NCI-H1694 (cell line): ENCODE data around the gene AK2.
A peak's percentile ranks its signal among the peaks of the same experiment; 100 is the strongest.

Source experiments
- DNase-seq: peaks from one replicate; lab custom pipeline; 2025; lab: John Stamatoyannopoulos, UW

AK2 gene

DNA sequence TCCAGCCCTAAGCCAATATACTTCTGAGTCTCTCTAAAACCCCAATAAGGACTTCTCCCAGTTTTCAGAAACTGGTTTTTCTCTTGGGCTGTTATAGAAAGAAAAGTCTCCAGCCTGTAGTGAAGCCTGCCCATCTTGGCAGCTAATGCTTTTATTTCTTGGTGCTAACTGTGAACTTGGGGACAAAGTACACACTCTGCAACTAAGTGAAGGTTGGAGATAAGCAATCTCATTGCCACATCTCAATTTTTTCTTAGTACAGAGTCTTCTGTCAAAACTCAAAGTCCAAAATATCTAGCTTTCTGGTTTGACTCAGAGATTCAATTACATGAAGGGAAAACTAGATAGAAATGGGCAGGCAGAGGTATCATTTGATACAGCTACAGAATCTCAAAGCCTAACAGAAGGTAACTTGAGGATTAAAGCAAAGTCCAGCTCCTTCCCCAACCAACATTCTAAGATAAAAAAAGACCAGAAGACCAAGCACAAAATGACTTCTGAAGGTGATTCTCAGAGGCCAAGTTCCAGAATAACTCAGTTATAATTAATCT is 14.0 kb downstream of the AK2 start:
- no peak for DNase-seq

DNA sequence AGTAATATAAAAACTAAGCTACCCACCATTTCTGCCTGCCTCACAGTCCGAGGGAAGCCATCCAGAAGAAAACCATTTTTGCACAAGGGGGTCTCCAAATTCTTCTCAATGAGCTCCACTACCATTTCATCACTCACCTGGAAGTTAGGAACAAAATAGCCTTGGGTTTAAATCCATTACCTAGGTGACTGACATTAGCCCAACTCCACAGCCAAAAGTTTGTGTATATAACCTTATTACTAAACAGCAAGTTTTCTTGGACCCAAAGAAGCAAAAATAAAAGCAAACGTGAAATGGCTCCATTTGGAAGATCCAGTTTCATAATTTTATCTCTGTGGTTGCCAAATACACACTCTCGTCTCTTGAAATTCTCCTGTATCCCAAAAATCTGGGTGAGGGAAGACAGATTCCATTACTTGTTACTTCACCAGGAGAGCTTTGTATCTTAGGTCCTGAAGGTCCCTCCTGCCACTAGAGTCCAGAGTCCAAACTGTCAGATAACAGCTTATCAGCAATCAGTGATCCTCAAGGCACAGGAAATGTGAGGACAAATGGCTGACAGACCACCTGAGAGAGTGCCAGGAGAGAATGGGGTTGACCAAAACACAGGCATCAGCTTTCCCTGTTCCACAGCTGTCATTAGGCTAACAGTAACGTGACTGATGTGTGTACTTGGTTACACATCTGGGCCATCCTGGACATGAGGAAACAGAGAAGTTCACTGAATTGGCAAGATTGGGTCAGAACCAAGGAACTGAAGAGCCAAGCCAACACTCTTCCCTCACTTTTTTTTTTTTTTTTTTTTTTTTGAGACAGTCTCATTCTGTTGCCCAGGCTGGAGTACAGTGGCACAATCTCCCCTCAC is 14.9 kb downstream of the AK2 start:
- DNase-seq = no peak

DNA sequence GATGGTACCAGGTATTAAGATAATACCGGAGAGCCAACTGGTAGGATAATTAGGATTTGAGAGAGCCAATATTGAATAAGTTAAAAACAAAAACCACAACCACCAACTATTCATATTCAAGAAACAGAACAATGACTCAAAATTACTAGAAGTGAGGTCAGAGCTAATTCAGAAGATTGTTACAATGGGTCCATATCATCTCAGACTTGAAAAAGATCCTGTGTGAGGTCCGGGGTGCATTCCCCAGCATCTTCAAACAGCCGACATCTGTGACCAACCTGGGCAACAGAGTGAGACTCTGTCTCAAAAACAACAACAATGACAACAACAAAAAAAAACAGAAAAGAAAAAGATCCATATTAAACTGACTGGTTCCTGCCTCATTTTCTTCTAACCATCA is 18.6 kb downstream of the AK2 start:
- no peak for DNase-seq

DNA sequence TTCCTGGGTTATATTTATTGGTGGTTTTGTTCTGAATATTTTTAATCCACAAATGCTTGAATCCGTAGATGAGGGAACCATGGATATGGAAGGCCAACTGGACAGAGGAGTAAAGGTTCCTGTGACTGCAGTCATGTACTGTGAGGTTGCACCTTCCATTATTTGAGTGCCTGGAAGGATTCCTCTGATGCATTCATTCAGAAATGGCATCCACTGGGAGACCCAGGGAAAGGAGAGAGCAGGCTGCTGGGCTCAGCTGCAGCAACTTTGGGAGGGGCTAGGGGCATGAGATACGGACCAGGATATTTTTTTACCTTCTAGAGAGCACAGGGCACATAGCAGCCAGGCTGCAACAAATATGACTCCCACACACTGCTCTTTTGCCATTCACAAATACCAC is 19.5 kb downstream of the AK2 start:
- no peak for DNase-seq

DNA sequence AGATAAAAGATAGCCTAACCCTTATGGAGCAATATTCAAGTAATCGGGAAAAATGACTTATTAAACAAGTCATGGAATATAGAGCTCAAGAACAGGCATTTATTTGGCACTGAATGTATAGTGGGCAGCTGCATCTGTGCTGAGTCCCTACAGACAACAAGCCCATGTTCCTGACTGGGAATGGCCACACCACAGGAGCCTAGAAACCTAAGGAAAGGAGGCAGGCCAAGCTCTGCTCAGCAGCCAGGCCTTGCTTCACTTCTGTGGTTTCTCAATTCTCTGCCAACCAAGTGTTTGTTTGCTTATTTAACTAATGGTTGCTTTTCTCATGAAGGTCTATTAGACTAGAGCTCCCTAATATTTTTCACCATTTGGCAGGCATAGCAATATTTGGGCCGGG is 21.5 kb downstream of the AK2 start:
- DNase-seq = no peak

DNA sequence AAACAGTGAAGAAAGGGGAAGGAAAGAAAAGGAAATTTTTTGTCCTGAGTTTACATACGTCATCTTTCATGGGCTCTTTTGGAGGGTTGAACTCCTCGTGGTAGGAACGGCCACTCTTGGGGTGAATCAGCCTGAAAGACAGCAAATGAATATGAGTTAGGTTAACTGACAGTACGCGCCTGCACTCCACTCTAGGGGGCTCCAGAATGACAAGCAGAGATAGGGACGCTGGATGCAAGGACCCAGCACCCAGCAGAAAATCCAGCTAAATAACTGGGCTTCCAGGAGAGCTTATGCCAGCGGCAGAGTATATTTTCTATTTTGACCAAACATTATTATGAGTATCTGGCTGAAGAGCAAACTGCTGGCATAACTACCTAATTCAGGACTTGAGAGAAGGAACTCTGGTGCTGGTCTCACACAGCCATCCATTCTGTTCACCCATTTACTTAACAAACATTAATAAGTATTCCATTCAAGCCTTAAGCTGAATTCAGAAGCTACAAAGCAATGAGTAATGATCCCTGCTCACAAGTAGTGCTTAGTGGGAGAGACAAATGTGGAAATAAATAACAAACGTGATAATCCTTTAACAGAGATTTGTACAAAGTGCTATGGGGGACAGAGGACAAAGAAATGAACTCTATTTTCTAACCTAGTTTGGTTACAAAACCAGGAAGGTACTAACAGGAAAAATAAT is 22.1 kb downstream of the AK2 start:
- no peak for DNase-seq

DNA sequence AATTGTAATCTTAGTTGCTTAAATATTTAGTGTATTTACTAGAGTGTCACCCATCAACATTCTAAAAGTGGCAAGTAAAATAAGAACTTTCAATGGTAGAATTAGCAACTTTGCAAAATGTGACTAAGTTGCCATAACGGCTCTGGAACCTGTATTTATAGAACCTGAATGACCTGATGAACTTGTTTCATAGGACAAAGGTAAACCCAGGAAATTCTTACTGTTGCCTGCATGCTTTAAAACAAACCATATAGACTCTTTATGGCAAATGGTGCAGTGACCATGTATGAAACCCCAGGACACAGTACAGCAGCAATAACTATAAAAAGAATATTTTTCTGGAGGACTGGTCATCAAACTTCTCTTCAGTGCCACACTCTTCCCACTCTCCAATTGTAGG is 22.9 kb downstream of the AK2 start:
- no peak for DNase-seq

DNA sequence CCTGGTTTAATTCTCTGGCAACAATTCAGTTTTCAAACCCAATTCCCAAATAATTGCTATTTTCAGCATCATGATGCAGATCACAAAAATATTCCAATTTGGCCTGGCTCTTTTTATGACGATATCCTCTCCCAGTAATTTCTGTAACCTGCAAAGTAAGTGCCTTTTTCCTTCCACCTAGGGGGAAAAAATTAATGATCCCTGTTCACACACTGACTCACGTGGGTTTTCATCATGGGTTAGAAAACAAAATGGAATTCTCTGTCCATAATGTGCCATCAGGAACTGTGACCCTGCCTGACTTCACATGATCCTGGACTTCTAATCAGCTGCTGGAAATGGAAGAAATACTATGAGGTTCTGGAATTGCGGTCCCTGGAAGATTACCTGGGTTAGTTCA is 24.5 kb downstream of the AK2 start:
- no peak for DNase-seq

DNA sequence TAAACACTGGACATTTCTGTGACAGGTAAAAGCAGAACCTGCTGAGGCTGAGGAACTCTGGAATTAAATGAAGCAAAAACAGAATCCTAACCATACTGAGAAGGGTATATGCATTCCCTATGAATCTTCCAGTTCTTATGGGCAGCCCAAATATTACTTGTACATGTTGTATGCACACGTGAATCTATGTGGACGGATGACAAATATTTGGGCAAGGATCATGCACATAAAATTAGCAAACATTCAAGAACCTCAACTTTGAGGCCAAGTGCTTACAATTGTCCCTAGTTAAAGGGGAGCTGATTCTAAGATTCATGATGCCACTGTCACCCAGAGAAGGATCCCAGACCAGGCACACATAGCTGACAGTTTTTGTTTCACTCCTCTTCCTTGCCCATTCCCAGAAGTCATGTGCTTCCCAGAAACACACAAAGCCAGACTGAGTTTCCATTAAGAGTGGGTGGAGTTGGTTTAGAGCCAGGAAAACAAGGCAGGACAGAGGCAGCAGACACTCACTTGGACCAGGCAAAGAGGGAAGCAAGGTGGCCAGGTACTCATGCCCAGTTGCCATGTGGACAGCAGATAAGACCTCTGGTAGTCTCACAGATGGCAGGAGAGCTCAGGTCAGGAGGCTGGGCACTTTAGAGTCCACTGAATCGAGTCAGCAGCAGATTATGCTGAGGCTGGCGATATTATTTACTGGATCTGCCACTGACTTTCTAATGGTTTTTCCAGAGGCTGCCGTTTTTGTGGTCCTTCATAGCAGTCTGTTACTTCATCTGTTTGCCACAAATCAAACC is 25.6 kb downstream of the AK2 start:
- DNase-seq = no peak

DNA sequence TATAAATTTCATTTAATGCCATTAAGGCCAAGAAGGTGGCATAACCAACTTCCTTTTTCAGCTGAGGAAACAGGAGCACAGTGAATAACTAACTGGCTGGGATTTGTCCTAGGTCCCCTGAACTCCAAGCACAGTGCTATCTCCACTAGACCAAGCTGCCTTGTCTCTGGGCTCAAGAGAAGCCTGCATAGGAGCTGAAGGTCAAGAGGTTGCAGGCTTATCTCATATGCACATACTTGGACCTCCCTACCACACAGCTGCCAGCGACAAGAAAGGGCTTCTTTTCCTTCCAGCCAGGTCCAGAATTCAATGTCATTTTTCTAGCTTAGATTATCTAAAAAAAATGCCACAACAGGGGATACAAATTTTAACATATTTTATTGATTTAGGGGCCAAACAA is 27.1 kb downstream of the AK2 start:
- DNase-seq = no peak

DNA sequence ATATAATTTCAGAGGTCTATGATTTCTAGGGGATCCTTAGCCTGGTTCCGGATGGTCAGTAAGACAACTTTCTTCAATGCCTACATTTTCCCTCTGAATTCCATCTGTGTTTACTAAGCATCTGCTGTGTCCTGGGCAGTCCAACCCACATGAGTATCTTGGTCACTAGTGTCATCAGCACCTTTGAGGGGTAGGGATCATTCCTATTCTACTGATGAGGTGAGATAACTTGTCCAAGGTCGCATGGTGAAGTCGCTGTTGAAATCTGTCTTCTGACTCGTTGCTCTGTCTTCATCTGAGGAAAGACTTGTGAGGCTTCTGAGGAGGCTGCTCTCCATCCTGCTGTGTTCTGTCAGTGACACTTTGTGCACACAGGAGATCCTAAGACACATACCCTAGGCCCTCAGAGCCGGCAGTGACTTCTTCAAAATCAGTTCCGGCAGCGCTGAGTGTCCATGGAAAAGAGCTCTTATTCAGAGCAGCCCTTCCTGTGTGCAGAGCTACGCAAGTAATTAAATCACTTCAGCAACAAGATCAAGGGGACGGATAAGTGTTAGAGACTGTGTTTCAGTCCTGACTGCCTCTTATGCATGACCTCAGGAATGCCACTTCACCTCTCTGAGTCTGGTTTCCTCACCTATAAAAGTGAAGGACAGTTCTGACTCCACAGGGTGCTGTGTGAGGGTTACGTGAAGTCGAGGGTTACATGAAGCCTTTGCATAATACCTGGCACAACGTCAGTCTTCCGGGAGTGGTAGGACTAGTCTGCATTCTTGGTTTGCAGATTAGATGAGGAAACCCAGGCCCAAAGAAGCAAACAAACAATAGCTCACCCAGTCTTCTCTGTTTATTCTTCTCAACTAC is 28.4 kb downstream of the AK2 start:
- DNase-seq = no peak

DNA sequence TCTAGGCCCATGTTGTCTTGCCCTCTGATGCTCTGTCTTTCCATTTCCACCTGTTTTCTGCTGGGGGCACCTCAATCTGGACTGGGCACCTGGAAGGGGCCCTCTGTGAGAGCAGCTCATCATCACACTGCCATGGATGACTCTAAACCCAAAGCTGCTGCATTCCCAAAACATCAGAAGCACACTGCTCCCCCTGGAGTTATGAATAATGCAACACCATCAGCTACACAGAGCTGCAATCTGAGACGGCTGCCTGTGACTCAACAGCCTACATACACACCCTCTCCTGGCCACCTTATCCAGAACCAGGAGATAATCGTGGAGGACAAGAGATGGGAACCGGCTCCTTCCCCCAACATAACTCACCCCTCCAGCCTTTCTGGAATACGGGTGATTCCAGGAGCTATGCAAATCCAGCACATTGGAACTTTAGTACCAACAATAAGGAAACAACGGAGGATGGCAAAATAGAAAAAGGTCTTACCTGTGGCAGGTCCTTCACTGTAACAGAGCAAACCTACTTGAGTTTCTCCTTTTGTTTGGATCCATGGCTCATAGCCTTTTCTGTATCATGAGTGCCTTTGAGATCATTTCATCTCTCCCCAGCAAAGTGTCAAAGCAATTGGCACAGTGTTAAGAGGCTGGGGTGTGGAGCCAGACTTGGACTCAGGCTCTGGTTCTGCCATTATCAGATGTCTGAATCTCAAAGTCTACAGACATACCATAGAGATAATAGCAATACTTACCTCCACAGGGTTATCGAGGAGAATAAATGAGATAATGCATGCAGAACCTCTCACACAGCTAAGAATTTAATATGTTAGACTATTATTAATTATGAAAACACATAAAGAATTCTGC is 29.3 kb downstream of the AK2 start:
- peak; percentile 35 for DNase-seq

DNA sequence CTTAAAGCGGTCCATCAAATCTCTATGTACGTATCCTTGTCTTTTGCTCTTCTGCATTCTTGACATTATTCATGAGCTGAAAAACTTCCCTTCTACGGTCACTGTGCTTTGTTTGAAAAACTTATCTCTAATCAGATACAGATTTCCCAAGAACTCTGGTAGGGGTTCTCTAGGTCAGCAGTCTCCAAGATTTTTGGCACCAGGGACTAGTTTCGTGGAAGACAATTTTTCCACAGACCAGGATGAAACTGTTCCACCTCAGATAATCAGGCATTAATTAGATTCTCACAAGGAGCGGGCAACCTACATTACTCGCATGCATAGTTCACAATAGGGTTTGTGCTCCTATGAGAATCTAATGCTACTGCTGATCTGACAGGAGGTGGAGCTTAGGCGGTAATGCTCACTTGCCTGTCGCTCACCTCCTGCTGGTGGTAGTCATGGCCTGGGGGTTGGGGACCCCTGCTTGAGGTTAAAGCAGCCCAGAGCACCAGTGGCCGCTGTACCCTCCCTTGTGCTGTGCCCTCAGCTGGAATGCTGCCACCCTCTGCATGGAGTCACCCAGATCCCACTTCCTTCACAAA is 30.8 kb downstream of the AK2 start:
- no peak for DNase-seq

DNA sequence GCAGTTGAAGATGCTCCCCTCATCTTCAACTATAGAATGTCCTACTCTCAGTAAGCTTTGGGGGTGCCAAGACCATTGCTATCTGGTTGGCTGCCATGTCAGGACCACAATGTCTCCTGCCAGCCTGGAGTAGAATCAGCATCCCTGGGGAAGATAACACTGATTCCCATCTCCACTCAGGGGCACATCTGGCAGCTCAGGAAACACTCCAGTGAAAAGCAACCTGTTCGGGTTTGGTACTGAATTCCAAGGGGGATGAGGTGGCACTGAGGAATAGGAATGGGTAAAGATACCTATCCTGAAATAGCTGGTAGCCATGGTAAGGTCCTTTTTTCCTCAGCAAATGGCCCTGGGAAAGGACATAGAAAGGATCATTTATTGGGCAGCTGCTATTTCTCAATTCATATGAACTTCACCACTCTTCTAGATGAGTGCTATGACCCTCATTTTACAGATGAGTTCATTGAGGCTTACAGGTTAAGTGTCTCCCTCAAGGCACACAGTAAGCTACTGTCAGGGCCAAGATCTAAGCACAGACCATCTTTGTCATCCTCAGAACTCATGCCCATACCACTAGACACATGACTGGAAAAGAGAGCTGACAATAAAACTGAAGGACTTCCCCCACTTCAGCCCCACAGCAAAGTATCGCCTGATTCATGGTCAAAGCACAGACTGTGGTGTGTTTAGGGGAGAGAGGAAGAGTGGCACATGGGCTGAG is 31.4 kb downstream of the AK2 start:
- DNase-seq = no peak

DNA sequence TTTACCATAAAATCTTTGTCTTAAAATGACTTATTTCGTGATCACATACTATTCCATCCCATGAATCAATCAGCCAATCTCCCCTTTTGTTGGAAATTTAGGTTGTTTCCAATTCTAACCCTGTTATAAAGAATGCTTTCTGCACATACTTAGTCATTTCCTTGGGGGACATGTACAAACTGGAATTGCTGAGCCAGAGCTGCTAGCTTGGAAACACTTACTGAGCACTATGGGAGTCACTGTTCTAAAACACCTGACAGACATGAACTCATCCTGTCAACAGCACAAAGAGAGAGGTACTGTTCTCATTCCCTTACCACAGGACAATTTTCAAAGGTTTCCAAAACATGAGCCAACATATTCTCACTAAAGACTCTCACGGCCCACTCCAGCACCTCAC is 32.1 kb downstream of the AK2 start:
- DNase-seq = no peak

DNA sequence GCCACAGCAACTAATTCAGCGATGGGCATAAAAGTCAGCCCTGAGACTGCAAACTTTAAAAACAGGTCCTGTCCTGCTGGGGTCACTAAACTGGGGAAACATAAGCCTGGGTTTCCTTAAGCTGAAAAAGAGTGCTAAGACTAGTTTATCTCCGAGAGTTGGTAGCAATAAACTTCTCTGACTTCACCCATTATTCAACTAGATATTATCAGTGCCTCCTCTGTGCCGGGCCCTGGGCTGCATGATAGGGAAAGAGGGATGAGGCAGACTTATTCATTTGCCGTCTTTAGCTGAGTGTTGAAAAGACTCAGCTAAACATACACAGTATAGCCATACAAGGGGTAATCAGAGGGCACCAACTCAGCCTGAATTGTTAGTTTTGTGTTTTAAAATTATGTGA is 33.0 kb downstream of the AK2 start:
- no peak for DNase-seq

DNA sequence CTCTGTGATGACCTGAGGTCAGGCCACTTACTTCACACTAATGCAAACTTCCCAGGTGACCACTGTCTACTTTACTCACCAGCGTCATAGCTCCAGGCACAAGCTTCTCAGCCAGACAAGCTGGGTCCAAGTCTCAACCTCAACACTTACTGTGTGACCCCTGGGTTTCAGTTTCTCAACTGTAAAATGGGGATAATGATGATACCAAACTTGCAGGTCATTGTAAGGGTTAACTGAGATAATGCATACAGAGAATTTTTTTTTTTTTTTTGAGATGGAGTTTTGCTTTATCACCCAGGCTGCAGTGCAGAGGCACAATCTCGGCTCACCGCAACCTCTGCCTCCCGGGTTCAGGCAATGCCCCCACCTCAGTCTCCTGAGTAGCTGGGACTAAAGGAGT is 34.7 kb downstream of the AK2 start:
- DNase-seq = no peak

DNA sequence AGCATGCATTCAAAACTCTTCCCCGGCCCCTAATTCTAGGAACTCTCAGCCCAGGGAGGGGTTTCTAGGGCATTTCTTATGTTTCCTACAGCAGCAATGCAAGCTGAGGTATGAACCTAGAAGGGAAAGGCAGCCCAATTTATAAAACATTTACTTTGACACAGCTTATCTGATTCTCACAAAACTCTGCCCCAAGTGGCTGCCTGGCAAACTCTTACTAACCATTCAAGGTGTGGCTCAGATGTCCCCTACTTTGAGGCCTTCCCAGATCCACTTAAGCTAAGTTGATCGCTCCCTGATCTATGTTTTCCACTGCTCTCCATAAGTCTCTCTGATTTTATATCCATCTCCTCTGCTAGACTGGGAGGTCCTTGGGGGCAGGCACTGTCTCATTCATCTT is 35.4 kb downstream of the AK2 start:
- DNase-seq = no peak

DNA sequence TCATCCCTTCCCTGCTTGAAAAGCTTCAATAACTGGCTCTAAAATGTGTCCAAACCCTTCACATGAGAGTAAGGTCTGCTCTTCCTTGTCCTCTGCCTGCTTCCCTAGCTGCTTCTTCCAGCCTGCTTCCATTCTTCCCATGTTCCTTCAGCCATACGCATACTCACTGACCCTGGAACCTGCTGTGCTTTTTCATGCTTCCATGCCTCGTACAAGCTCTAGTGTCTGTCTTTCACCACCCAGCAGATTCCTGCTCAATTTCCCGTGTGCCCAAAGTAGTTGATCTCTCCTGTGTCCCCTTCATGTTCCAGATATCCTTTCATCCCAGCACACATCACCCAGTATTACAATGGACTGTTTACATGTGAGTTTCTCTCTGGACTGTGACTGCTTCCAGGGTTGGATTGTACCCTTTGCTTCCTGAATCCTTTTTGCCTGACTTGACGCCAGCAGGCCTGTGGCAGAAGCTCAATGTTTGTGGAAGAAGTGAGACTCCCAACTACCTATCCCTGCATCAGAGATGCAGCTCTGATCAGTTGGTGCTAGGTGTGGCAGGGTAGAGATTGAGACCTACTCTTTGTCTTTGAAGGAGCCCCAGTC is 36.2 kb downstream of the AK2 start:
- DNase-seq = no peak
